ENCODE data around the gene CEP126.

The CEP126 gene

GRCh38 chr11:101909087-101909486, 5.7 kb upstream of the CEP126 start:
- H3K4me1 Mint-ChIP-seq = peaks cover 27% of the 10 kb centered on the region
- no peaks in the 10 kb centered on the region for H3K36me3 Mint-ChIP-seq (ENCODE audit: low read depth)
- no peaks in the 10 kb centered on the region for H3K27me3 Mint-ChIP-seq (ENCODE audit: low read depth, poor library complexity)
- no peak for TF ChIP-seq CTCF (IDR thresholded peaks at IDR 0.05)
- H3K27ac Mint-ChIP-seq = no peak overlapping the region
- DNase-seq = no peak
- no peaks in the 10 kb centered on the region for H3K9me3 Mint-ChIP-seq
- no peak overlapping the region for H3K4me3 Mint-ChIP-seq

- no peaks in the 10 kb centered on the region for H3K36me3 Mint-ChIP-seq (ENCODE audit: low read depth)
Observed at GRCh38 chr11:101912823-101913284, 2.0 kb upstream of the CEP126 start.

GRCh38 chr11:101913656-101914055, 1.2 kb upstream of the CEP126 start:
- TF ChIP-seq CTCF (IDR thresholded peaks at IDR 0.05) = no peak

More at GRCh38 chr11:101912823-101913284, 2.0 kb upstream of the CEP126 start:
- Mint-ChIP-seq H3K27me3 (ENCODE audit: low read depth, poor library complexity) (no peaks in the 10 kb centered on the region), H3K4me3 (no peak overlapping the region), H3K4me1 (peaks cover 56% of the 10 kb centered on the region), H3K9me3 (no peaks in the 10 kb centered on the region), H3K27ac (peak overlapping the region; percentile 87)
- no peak for TF ChIP-seq CTCF (IDR thresholded peaks at IDR 0.05)
- no peak for DNase-seq

GRCh38 chr11:101914341-101914737, 471 bp upstream of the CEP126 start:
- H3K9me3 Mint-ChIP-seq = no peaks in the 10 kb centered on the region
- H3K27ac Mint-ChIP-seq = peak overlapping the region; percentile 99
- DNase-seq = no peak
- H3K4me1 Mint-ChIP-seq = peaks cover 57% of the 10 kb centered on the region
- no peaks in the 10 kb centered on the region for H3K36me3 Mint-ChIP-seq (ENCODE audit: low read depth)
- TF ChIP-seq CTCF (IDR thresholded peaks at IDR 0.05) = no peak
- H3K27me3 Mint-ChIP-seq (ENCODE audit: low read depth, poor library complexity) = no peaks in the 10 kb centered on the region
- peak overlapping the region; percentile 93 for H3K4me3 Mint-ChIP-seq

More at GRCh38 chr11:101913656-101914055, 1.2 kb upstream of the CEP126 start:
- peaks cover 57% of the 10 kb centered on the region for H3K4me1 Mint-ChIP-seq
- H3K36me3 Mint-ChIP-seq (ENCODE audit: low read depth) = no peaks in the 10 kb centered on the region
- no peaks in the 10 kb centered on the region for H3K27me3 Mint-ChIP-seq (ENCODE audit: low read depth, poor library complexity)
- H3K27ac Mint-ChIP-seq = peak overlapping the region; percentile 24
- DNase-seq = no peak
- no peaks in the 10 kb centered on the region for H3K9me3 Mint-ChIP-seq
- H3K4me3 Mint-ChIP-seq = peak overlapping the region; percentile 93

GRCh38 chr11:101915791-101916291, 1.0 kb downstream of the CEP126 start:
- Mint-ChIP-seq H3K9me3 (no peaks in the 10 kb centered on the region), H3K27ac (peak overlapping the region; percentile 99), H3K36me3 (ENCODE audit: low read depth) (peaks cover 6% of the 10 kb centered on the region), H3K4me3 (peak overlapping the region; percentile 93), H3K27me3 (ENCODE audit: low read depth, poor library complexity) (no peaks in the 10 kb centered on the region), H3K4me1 (peaks cover 57% of the 10 kb centered on the region)
- DNase-seq = no peak
- TF ChIP-seq CTCF (IDR thresholded peaks at IDR 0.05) = no peak

GRCh38 chr11:101916422-101916821, 1.6 kb downstream of the CEP126 start, which contains the start of gene ANGPTL5:
Gene ANGPTL5, minus strand, starts transcription at chr11:101916522. Its CDS starts 8,613 bp downstream, at chr11:101907909.
- peak within 1 kb of the TSS; percentile 99 for H3K27ac Mint-ChIP-seq
- no peak for DNase-seq
- no peaks in the 10 kb centered on the region for H3K9me3 Mint-ChIP-seq
- no peaks in the 10 kb centered on the region for H3K27me3 Mint-ChIP-seq (ENCODE audit: low read depth, poor library complexity)
- TF ChIP-seq CTCF (IDR thresholded peaks at IDR 0.05) = no peak
- H3K4me1 Mint-ChIP-seq = peaks cover 56% of the 10 kb centered on the region
- peaks cover 6% of the 10 kb centered on the region for H3K36me3 Mint-ChIP-seq (ENCODE audit: low read depth)
- H3K4me3 Mint-ChIP-seq = peak within 1 kb of the TSS; percentile 93
